Stimulated activated naive B cell treated with anti-CD40 and anti-IgM and Interleukin-4, amounts not matched to agents 10 μg/mL and 1 μg/mL and 100 μg/mL, for 72 hours (primary cell): ENCODE measurements around the gene EPS8.
"Not testable (repeated sequence)": the region's sequence is repeated elsewhere in the genome, so short reads cannot be mapped to it uniquely, and the experiment has no call there.

Source experiments
- ATAC-seq, 2 donors: fragments of 150-1000 bp; cut with Tn5 transposase; replicated peaks; 2 replicates each; pipeline ENCODE4 v1.10.0; 2021; ENCODE audit warnings: moderate library complexity in 1 of 2
- DNase-seq: peaks from one replicate; pipeline ENCODE4 v3.0.0; 2021
- H3K27ac Mint-ChIP-seq: one replicate; pipeline ENCODE4 v1.8.0; 2022; ENCODE audit warnings: mild to moderate bottlenecking, mixed read lengths
- H3K27me3 Mint-ChIP-seq, 2 donors: one replicate each; pipeline ENCODE4 v1.8.0; 2022; ENCODE audit warnings: mixed read lengths in 2 of 2
- H3K36me3 Mint-ChIP-seq, 2 donors: one replicate each; pipeline ENCODE4 v1.8.0; 2022; ENCODE audit warnings: mixed read lengths in 2 of 2, mild to moderate bottlenecking in 1 of 2
- H3K4me1 Mint-ChIP-seq, 2 donors: one replicate each; pipeline ENCODE4 v1.8.0; 2022; ENCODE audit warnings: mixed read lengths in 2 of 2, mild to moderate bottlenecking in 1 of 2
- H3K4me3 Mint-ChIP-seq, 2 donors: one replicate each; pipeline ENCODE4 v1.8.0; 2022; ENCODE audit warnings: mild to moderate bottlenecking in 2 of 2, mixed read lengths in 2 of 2, moderate library complexity in 1 of 2
- H3K9me3 Mint-ChIP-seq, 2 donors: one replicate each; pipeline ENCODE4 v1.8.0; 2022; ENCODE audit warnings: mixed read lengths in 2 of 2, mild to moderate bottlenecking in 1 of 2

Gene EPS8

DNA sequence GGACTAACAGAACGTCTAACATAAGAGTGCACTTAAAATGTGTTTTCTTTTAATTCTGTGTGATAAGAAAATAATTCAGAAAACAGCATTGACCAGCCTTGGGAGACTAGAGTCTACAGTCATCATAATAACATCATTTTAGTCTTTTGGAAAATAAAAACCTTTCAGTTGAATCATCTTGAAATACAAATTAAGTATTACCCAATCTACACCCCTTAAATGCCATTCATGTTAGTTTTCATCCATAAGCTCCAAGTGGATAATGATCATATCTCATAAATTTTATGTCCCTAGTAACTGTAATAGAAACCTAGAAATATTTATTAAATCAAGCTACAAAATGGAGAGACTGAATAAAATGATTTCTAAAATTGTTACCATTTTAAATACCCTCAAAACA is 32.4 kb downstream of the EPS8 start:
- no peaks in the 10 kb centered on the region for H3K36me3 Mint-ChIP-seq
- H3K27me3 Mint-ChIP-seq, result peaks cover 11 to 34% of the 10 kb centered on the region in 2 donors
- no peak for ATAC-seq
- H3K9me3 Mint-ChIP-seq, result peaks cover 0 to 3% of the 10 kb centered on the region in 2 donors
- H3K4me3 Mint-ChIP-seq, result no peak overlapping the region
- no peak for DNase-seq
- H3K4me1 Mint-ChIP-seq, result no peaks in the 10 kb centered on the region
- H3K27ac Mint-ChIP-seq, result no peak overlapping the region

DNA sequence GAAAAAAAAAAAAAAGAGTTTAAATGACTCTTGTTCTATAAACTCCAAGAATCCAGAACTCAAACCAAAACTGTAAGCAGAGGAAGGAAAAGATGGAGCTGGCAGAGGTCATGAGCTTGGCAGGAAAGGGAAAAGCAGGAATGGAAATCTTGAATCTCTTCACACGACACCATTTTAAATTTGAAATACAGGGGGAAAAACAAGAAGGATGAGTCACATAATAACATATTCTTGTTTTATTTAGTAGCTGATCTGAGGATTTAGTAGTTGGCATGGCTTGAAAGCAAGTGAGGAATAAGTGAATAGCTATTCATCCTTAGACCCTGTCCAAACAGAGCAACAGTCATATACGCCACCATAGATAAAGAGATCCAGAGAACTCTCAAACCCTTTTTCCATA is 35.0 kb downstream of the EPS8 start:
- ATAC-seq (no peak), DNase-seq (no peak)
- Mint-ChIP-seq H3K4me3 (no peak overlapping the region), H3K9me3 (no peaks in the 10 kb centered on the region), H3K27ac (no peak overlapping the region), H3K4me1 (no peaks in the 10 kb centered on the region), H3K27me3 (peaks cover 0 to 10% of the 10 kb centered on the region in 2 donors), H3K36me3 (no peaks in the 10 kb centered on the region)

DNA sequence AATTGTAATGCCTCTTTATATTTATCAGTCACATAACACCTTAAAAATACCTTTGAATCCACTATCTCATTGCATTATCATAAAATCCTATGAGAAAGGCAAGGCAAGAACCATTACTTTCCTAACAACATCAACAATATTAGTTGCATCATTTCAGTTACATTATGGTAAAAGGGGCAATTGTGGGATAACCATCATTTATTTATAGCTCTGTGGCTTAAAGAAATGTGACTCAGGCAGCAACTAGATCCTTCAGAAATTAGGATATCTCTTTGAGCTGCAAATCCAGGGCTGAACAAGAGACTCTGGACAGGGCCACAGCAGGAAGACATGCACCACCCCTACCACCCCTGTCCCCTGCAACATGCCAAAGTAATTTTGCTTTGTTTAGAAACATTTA is 36.4 kb downstream of the EPS8 start:
- peaks cover 0 to 10% of the 10 kb centered on the region in 2 donors for H3K27me3 Mint-ChIP-seq
- H3K36me3 Mint-ChIP-seq, result no peaks in the 10 kb centered on the region
- H3K9me3 Mint-ChIP-seq, result no peaks in the 10 kb centered on the region
- H3K27ac Mint-ChIP-seq, result no peak overlapping the region
- ATAC-seq, result no peak
- no peak for DNase-seq
- no peak overlapping the region for H3K4me3 Mint-ChIP-seq
- no peaks in the 10 kb centered on the region for H3K4me1 Mint-ChIP-seq

DNA sequence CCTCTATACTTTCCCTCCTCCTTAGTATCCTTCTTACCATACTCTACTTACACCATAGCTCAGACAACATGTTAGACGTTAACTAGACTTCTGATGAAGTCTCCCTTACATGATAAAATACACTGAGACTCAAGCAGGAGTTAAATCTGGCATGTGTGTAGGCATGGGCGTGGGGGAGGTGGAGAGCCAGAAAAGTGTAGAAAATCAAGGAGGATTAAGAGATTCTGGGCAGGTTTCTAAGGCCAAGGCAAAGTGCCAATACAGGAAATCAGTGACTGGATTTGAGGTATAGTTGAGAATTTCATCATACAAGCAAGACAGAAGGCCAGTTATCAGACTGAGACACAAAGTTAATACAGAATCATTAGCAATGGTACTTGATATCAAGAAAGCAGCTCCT is 37.4 kb downstream of the EPS8 start:
- Mint-ChIP-seq H3K27ac (no peak overlapping the region), H3K4me3 (no peak overlapping the region), H3K4me1 (no peaks in the 10 kb centered on the region), H3K36me3 (no peaks in the 10 kb centered on the region), H3K9me3 (no peaks in the 10 kb centered on the region), H3K27me3 (peaks cover 0 to 10% of the 10 kb centered on the region in 2 donors)
- no peak for DNase-seq
- no peak for ATAC-seq

DNA sequence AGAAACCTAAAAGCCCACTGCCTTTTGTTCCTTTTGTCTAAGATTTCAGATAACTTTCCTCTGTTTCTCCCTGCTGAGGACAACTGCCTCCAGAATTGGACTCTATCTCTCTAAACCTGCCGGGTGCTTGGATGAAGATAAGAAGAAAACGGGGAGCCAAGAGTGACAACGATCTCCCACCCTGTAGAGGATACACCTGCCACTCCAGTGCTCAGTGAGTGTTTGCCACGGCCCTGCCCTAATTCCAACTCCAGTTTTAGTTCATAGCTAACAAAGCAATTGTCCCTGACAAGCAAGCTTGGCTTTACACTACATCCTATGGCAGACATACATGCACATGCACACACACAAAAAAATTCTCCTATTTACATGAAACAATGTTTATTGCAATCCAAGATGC is 39.3 kb downstream of the EPS8 start:
- no peaks in the 10 kb centered on the region for H3K36me3 Mint-ChIP-seq
- ATAC-seq (no peak), DNase-seq (no peak)
- H3K9me3 Mint-ChIP-seq, result no peaks in the 10 kb centered on the region
- H3K27ac Mint-ChIP-seq, result no peak overlapping the region
- H3K4me3 Mint-ChIP-seq, result no peak overlapping the region
- H3K27me3 Mint-ChIP-seq, result peaks cover 0 to 10% of the 10 kb centered on the region in 2 donors
- H3K4me1 Mint-ChIP-seq, result no peaks in the 10 kb centered on the region

DNA sequence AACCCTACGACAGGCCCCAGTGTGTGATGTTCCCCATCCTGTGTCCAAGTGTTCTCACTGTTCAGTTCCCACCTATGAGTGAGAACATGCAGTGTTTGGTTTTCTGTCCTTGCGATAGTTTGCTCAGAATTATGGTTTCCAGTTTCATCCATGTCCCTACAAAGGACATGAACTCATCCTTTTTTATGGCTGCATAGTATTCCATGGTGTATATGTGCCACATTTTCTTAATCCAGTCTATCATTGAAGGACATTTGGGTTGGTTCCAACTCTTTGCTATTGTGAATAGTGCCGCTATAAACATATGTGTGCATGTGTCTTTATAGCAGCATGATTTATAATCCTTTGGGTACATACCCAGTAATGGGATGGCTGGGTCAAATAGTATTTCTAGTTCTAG is 47.3 kb downstream of the EPS8 start:
- H3K27ac Mint-ChIP-seq, H3K9me3 Mint-ChIP-seq, H3K4me3 Mint-ChIP-seq, DNase-seq, ATAC-seq, H3K4me1 Mint-ChIP-seq, H3K27me3 Mint-ChIP-seq, H3K36me3 Mint-ChIP-seq: not testable (repeated sequence)

DNA sequence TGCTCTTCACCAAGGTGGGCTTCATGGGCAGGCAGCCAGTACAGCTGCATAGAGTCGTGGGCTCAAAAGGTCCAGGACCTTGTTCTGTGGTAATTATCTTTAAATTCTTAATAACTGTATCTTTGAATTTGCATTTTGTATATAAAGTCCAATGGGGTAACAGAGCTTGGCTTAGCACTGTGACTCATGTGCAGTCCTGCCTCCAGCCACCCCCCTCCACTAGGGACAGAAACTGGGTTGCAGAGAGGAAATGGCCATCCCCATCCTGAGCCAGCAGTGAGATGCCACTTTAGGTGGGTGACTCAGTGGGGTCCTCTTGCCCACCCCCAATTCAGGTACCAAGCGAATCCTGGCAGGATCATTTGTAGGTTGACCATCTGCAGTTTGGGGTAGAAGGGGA is 48.1 kb downstream of the EPS8 start:
- Mint-ChIP-seq H3K4me3 (no peak overlapping the region), H3K4me1 (no peaks in the 10 kb centered on the region), H3K27me3 (no peaks in the 10 kb centered on the region), H3K27ac (no peak overlapping the region), H3K9me3 (peaks cover 2 to 5% of the 10 kb centered on the region in 2 donors), H3K36me3 (no peaks in the 10 kb centered on the region)
- no peak for ATAC-seq
- no peak for DNase-seq

DNA sequence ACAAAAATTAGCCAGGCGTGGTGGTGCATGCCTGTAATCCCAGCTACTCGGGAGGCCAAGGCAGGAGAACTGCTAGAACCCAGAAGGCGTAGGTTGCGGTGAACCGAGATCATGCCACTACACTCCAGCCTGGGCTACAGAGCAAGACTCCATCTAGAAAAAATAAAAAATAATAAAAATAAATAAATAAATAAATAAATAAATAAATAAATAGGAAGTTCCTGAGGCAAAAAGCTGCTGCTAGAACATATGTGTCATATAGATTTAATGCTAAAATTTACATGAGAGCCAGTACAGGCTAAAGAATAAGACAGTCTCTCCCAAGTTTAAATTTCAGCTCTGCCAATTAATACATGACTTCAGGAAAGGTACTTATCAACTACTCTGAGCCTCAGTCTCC is 48.8 kb downstream of the EPS8 start:
- H3K36me3 Mint-ChIP-seq, result not testable (repeated sequence)

DNA sequence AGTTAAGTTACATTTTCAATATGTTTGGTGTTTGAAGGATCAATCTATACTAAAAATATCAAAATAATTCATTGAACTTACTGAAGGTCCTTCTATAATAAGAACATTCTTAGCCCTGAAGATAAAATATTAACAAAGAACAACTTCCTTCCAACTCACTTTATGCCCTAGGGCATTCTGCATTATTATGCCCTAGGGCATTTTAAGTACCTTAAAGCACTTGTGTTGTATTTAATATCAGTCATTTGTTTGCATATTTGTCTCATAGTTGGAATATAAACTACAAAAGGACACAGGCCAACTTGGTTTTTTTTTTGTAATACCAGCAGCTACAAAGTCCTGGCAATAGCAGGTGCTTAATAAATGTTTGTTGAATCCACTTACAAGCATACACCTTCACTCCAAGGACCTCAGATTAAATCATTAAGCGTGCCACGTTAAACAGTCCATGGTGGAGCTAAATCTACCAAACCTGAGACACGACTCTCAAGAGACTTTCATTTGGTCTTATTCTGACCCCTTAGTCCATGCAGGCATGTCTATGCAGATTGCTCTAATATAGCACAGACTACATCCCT is 50.7 kb downstream of the EPS8 start:
- Mint-ChIP-seq H3K4me3 (no peak overlapping the region), H3K27ac (no peak overlapping the region)

More for the DNA sequence above, 48.8 kb downstream of the EPS8 start:
- not testable (repeated sequence) for H3K27me3 Mint-ChIP-seq, ATAC-seq, H3K4me1 Mint-ChIP-seq, H3K9me3 Mint-ChIP-seq, DNase-seq, H3K4me3 Mint-ChIP-seq, H3K27ac Mint-ChIP-seq

DNA sequence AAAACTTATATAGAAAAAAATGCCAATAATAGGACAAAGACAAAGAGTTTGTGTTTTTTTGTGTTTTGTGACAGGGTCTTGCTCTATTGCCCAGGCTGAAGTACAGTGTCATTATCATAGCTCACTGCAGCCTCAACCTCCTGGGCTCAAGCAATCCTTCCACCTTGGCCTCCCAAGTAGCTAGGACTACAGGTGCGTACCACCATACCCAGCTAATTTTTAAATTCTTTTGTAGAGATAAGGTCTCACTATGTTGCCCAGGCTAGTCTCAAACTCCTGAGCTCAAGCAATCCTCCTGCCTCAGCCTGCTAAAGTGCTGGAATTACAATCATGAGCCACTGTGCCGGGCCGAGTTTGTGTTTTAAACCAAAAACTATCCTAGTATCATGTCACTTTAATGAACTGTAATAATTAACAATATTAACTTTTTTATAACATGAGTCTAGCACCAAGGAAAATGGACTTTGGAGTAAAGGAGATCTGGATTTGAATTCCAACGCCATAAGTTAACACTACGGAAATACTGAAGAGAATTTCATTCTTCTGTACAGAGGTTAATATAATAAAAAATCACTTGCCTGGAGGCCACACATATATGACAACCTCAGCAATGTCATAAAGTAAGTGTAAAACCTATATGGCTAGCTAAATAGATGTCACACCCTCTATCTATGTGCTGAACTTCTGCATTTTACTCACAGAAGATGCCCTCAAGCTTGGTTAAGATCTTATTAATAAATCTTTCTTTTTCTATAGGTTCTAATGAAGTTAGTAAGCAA is 53.2 kb downstream of the EPS8 start:
- Mint-ChIP-seq H3K4me3 (no peak overlapping the region), H3K36me3 (no peaks in the 10 kb centered on the region), H3K4me1 (no peaks in the 10 kb centered on the region), H3K9me3 (no peaks in the 10 kb centered on the region), H3K27me3 (peaks cover 0 to 5% of the 10 kb centered on the region in 2 donors), H3K27ac (no peak overlapping the region)
- ATAC-seq, result no peak
- no peak for DNase-seq

More for the DNA sequence above, 50.7 kb downstream of the EPS8 start:
- no peak for DNase-seq
- H3K27me3 Mint-ChIP-seq, result no peaks in the 10 kb centered on the region
- H3K36me3 Mint-ChIP-seq, result no peaks in the 10 kb centered on the region
- no peaks in the 10 kb centered on the region for H3K4me1 Mint-ChIP-seq
- H3K9me3 Mint-ChIP-seq, result peaks cover 2 to 5% of the 10 kb centered on the region in 2 donors
- ATAC-seq, result no peak

DNA sequence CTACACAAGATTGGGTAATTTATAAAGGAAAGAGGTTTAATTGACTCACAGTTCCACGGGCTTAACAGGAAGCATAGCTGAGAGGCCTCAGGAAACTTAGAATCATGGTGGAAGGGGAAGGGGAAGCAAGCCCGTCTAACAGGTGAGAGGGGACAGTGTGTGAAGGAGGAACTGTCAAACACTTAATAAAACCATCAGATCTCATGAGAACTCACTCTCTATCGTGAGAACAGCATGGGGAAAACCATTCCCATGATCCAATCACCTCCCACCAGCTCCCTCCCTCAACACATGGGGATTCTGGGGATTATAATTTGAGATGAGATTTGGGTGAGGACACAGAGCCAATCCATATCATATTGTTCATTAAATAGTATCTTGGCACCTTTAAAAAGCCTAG is 56.1 kb downstream of the EPS8 start:
- Mint-ChIP-seq H3K4me3 (no peak overlapping the region), H3K27ac (no peak overlapping the region), H3K36me3 (no peaks in the 10 kb centered on the region), H3K27me3 (peaks cover 6 to 9% of the 10 kb centered on the region in 2 donors), H3K4me1 (no peaks in the 10 kb centered on the region), H3K9me3 (no peaks in the 10 kb centered on the region)
- DNase-seq, result no peak
- no peak for ATAC-seq

DNA sequence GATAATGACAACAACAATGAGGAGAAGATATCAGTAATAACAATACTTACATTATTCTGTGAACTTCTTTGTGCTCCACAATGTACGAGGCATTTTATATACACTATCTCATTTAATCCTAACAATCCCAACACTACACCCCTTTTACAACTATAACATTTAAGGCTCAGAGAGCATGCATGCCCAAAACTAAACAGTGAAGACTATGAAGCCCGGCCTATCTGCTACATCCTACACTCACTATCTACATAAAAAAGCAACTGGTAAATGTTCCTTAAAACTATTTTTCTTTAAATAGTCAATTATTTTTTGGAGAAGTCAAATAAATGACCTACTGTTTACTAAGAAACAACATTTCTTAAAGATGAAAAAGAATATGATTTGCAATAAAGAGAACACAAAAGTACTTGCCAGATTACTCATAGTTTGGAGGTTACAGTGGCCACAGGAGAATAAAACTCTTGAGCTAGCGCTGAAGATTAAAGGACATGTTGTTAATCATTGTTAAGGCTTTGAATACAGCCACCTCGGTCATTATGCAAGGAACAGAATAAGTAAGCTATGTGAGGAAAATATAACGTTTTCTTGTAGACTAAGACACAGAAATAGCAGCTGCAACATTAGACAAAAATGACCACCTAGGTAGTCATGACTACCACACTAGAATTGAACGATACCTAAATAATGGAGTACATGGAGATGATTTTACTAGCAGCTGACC is 56.7 kb downstream of the EPS8 start:
- H3K4me1 Mint-ChIP-seq, result no peaks in the 10 kb centered on the region
- no peak for DNase-seq
- no peak overlapping the region for H3K27ac Mint-ChIP-seq
- H3K36me3 Mint-ChIP-seq, result no peaks in the 10 kb centered on the region
- H3K9me3 Mint-ChIP-seq, result no peaks in the 10 kb centered on the region
- peaks cover 6 to 9% of the 10 kb centered on the region in 2 donors for H3K27me3 Mint-ChIP-seq
- no peak for ATAC-seq
- no peak overlapping the region for H3K4me3 Mint-ChIP-seq

DNA sequence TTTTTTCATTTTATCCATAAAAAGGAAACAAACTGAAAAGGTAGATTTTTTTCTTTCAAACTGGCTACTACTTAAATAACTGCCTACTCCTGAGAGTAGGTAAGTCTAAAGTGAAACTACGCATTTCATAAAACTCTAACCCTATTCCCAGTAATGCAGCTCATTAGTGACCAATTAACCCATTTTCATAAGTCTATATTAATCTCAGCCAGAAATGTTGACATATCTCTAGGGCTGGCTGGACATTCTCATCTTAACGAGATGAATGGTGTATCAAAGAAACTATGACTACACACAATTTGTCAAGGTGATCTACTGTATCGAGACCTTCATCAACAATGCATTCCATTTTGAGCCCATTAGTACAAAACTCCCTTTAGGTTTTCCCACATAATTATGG is 57.2 kb downstream of the EPS8 start:
- Mint-ChIP-seq H3K27ac (no peak overlapping the region), H3K36me3 (no peaks in the 10 kb centered on the region), H3K4me3 (no peak overlapping the region), H3K4me1 (no peaks in the 10 kb centered on the region), H3K27me3 (peaks cover 6 to 9% of the 10 kb centered on the region in 2 donors), H3K9me3 (no peaks in the 10 kb centered on the region)
- ATAC-seq (no peak), DNase-seq (no peak)

DNA sequence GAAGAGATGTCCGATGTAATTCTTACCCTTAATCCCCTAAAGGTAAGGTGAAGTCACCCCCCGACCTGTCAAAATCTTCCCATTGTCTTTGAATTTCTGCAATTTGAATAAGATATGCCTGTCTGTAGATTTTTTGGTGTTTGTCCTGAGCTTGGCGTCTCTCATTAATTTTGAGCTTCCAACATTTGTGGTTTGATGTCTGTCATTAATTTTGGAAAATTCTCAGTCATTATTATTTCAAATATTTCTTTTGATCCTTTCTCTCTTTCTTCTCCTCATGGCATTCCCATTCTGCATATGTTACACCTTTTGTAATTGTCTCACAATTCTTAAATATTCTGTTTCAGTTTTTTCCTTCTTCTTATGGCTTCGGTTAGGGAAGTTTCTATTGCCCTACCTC is 60.1 kb downstream of the EPS8 start:
- H3K27me3 Mint-ChIP-seq, result peaks cover 6 to 9% of the 10 kb centered on the region in 2 donors
- no peak overlapping the region for H3K27ac Mint-ChIP-seq
- H3K4me1 Mint-ChIP-seq, result no peaks in the 10 kb centered on the region
- H3K36me3 Mint-ChIP-seq, result no peaks in the 10 kb centered on the region
- no peaks in the 10 kb centered on the region for H3K9me3 Mint-ChIP-seq
- no peak for ATAC-seq
- no peak overlapping the region for H3K4me3 Mint-ChIP-seq
- DNase-seq, result no peak

DNA sequence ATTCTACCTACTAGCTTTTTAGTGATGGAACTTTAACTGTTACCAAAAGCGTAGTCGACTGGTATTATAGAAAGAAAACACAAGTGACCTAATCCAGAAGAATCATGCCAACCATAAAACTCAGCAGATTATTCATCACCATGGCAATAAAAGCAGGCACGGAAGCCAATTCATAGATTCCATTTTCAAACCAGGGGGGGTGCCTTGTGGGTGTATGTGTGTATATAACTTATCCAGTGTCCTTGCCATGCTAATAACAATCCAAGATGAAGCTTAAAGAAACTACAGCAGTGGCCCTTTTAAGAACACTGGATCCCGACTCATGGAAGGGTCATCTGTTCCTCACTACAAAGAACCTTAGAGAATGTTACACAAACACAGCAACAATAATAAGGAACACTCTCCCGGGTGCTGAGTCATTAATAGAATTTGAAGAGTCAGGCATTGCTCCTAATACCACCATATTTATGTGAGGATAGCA is 61.0 kb downstream of the EPS8 start:
- no peak for DNase-seq
- no peaks in the 10 kb centered on the region for H3K9me3 Mint-ChIP-seq
- no peak overlapping the region for H3K27ac Mint-ChIP-seq
- H3K36me3 Mint-ChIP-seq, result no peaks in the 10 kb centered on the region
- peaks cover 6 to 9% of the 10 kb centered on the region in 2 donors for H3K27me3 Mint-ChIP-seq
- no peak for ATAC-seq
- no peak overlapping the region for H3K4me3 Mint-ChIP-seq
- H3K4me1 Mint-ChIP-seq, result no peaks in the 10 kb centered on the region
